Stomach (tissue), 4 donors: ENCODE measurements around the gene FLRT1.

ENCODE experiments used
- CTCF ChIP-seq, 7 experiments: fragments of 450-650 bp in 4 of 7; fragments of 200-600 bp in 3 of 7; sonication (generic) in 3 of 7; IDR thresholded peaks; one replicate each; pipeline ENCODE4 v1.5.1; 2016 to 2019; ENCODE audit warnings: antibody characterized with exemption in 7 of 7, control low read depth in 2 of 7, mild to moderate bottlenecking in 1 of 7
- POLR2A ChIP-seq, 4 donors: fragments of 450-650 bp; IDR thresholded peaks; one replicate each; pipeline ENCODE4 v1.6.1; 2016; ENCODE audit warnings: antibody characterized with exemption in 4 of 4, control low read depth in 2 of 4, mild to moderate bottlenecking in 1 of 4, moderate library complexity in 1 of 4

- TF ChIP-seq CTCF (IDR thresholded peaks at IDR 0.05): no peak
- no peak for TF ChIP-seq POLR2A (IDR thresholded peaks at IDR 0.05)
These were observed 42.6 kb upstream of the FLRT1 start for GRCh38 chr11:63993100-63993499.
